SK-N-SH treated with all-trans-retinoic acid at 6 μM for 48 hours (cell line): ENCODE data around the gene IFIT3.

ENCODE experiments used
- ATAC-seq: fragments of 200-7000 bp; cut with Tn5 transposase; 3 replicates; pipeline ENCODE4 v1.9.1; 2020; ENCODE audit warnings: mild to moderate bottlenecking, moderate library complexity
- ARNTL ChIP-seq: fragments of 450-650 bp; formaldehyde crosslinking; IDR thresholded peaks from 2 replicates; pipeline ENCODE4 v1.5.0; 2020; ENCODE audit warnings: low read depth, mild to moderate bottlenecking, moderate library complexity, borderline replicate concordance
- BACH2 ChIP-seq: fragments of 250-450 bp; sonication (Bioruptor Pico); IDR thresholded peaks from 2 replicates; pipeline ENCODE4 v1.9.0; 2021; ENCODE audit warnings: mild to moderate bottlenecking, borderline replicate concordance
- ISL1 ChIP-seq: fragments of 250-450 bp; sonication (Bioruptor Pico); IDR thresholded peaks from 2 replicates; pipeline ENCODE4 v2.1.2; 2022; ENCODE audit warnings: mild to moderate bottlenecking, moderate library complexity
- OSR1 ChIP-seq: fragments of 250-450 bp; sonication (Bioruptor Pico); IDR thresholded peaks from 2 replicates; pipeline ENCODE4 v1.8.0; 2022; ENCODE audit warnings: moderate library complexity, mild to moderate bottlenecking, inconsistent platforms
- SNAI2 ChIP-seq: fragments of 250-450 bp; sonication (Bioruptor Pico); IDR thresholded peaks from 2 replicates; pipeline ENCODE4 v1.5.0; 2020; ENCODE audit warnings: mild to moderate bottlenecking, moderate library complexity
- TCF4 ChIP-seq: fragments of 250-450 bp; sonication (Bioruptor Pico); IDR thresholded peaks from 2 replicates; pipeline ENCODE4 v1.8.0; 2021; ENCODE audit warnings: mild to moderate bottlenecking, moderate library complexity, borderline replicate concordance
- TOX ChIP-seq: fragments of 250-450 bp; sonication (Bioruptor Pico); IDR thresholded peaks from 2 replicates; pipeline ENCODE4 v1.8.0; 2021; ENCODE audit warnings: mild to moderate bottlenecking, moderate library complexity, borderline replicate concordance
- ZC3H10 ChIP-seq: fragments of 250-450 bp; sonication (Bioruptor Pico); IDR thresholded peaks from 2 replicates; pipeline ENCODE4 v1.5.1; 2021; ENCODE audit warnings: mild to moderate bottlenecking, moderate library complexity
- ZNF565 ChIP-seq: fragments of 450-650 bp; formaldehyde crosslinking; conservative IDR thresholded peaks from 2 replicates; pipeline ENCODE4 v1.5.0; 2020; ENCODE audit warnings: low read depth, mild to moderate bottlenecking, moderate library complexity
- ZNF8 ChIP-seq: fragments of 450-650 bp; formaldehyde crosslinking; IDR thresholded peaks from 2 replicates; pipeline ENCODE4 v1.5.0; 2020; ENCODE audit warnings: mild to moderate bottlenecking, moderate library complexity
- TF ChIP-seq, protein P1 (sequence below): fragments of 250-450 bp; sonication (Bioruptor Pico); IDR thresholded peaks from 2 replicates; pipeline ENCODE4 v1.5.0; 2020; ENCODE audit warnings: mild to moderate bottlenecking, moderate library complexity
- TF ChIP-seq, protein P2 (sequence below): fragments of 250-450 bp; sonication (Bioruptor Pico); IDR thresholded peaks from 2 replicates; pipeline ENCODE4 v1.5.1; 2021; ENCODE audit warnings: mild to moderate bottlenecking, moderate library complexity
- TF ChIP-seq, protein P3 (sequence below): fragments of 250-450 bp; sonication (Bioruptor Pico); IDR thresholded peaks from 2 replicates; pipeline ENCODE4 v1.5.1; 2020; ENCODE audit warnings: low read depth, mild to moderate bottlenecking, moderate library complexity
- TF ChIP-seq, protein P4 (sequence below): fragments of 250-450 bp; sonication (Bioruptor Pico); IDR thresholded peaks from 2 replicates; pipeline ENCODE4 v1.8.0; 2020; ENCODE audit warnings: mild to moderate bottlenecking, moderate library complexity, borderline replicate concordance

The IFIT3 gene

DNA sequence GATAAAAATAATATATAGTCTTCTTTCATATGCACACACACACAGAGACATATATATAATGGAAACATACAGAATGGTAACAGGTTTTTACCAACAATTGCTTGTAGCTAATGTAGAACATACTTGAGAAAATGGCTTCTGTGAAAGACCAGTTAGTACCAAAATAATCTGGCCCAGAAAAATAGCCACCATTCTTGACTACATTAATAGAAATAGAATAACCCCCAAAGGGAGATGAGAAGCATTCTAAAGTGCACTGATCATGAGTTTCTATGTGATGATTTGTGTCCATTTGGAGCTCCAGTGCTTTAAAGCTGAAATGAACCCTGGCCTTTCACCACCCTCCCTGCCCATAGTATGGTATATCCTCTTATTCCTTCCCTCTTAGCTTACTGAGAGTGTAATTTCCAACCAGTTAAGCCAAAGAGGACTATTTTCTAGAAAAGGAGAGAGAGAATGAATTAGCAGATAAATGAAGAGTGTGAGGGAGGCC, 48.9 kb upstream of the IFIT3 start (continued):
- TF ChIP-seq, protein P1, sequence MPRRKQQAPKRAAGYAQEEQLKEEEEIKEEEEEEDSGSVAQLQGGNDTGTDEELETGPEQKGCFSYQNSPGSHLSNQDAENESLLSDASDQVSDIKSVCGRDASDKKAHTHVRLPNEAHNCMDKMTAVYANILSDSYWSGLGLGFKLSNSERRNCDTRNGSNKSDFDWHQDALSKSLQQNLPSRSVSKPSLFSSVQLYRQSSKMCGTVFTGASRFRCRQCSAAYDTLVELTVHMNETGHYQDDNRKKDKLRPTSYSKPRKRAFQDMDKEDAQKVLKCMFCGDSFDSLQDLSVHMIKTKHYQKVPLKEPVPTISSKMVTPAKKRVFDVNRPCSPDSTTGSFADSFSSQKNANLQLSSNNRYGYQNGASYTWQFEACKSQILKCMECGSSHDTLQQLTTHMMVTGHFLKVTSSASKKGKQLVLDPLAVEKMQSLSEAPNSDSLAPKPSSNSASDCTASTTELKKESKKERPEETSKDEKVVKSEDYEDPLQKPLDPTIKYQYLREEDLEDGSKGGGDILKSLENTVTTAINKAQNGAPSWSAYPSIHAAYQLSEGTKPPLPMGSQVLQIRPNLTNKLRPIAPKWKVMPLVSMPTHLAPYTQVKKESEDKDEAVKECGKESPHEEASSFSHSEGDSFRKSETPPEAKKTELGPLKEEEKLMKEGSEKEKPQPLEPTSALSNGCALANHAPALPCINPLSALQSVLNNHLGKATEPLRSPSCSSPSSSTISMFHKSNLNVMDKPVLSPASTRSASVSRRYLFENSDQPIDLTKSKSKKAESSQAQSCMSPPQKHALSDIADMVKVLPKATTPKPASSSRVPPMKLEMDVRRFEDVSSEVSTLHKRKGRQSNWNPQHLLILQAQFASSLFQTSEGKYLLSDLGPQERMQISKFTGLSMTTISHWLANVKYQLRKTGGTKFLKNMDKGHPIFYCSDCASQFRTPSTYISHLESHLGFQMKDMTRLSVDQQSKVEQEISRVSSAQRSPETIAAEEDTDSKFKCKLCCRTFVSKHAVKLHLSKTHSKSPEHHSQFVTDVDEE (CRISPR knock-in tag), result no peak
- TF ChIP-seq ZC3H10 (CRISPR knock-in tag) (no peak), BACH2 (CRISPR knock-in tag) (no peak)
- TF ChIP-seq, protein P2, sequence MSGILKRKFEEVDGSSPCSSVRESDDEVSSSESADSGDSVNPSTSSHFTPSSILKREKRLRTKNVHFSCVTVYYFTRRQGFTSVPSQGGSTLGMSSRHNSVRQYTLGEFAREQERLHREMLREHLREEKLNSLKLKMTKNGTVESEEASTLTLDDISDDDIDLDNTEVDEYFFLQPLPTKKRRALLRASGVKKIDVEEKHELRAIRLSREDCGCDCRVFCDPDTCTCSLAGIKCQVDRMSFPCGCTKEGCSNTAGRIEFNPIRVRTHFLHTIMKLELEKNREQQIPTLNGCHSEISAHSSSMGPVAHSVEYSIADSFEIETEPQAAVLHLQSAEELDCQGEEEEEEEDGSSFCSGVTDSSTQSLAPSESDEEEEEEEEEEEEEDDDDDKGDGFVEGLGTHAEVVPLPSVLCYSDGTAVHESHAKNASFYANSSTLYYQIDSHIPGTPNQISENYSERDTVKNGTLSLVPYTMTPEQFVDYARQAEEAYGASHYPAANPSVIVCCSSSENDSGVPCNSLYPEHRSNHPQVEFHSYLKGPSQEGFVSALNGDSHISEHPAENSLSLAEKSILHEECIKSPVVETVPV (CRISPR knock-in tag), result no peak

DNA sequence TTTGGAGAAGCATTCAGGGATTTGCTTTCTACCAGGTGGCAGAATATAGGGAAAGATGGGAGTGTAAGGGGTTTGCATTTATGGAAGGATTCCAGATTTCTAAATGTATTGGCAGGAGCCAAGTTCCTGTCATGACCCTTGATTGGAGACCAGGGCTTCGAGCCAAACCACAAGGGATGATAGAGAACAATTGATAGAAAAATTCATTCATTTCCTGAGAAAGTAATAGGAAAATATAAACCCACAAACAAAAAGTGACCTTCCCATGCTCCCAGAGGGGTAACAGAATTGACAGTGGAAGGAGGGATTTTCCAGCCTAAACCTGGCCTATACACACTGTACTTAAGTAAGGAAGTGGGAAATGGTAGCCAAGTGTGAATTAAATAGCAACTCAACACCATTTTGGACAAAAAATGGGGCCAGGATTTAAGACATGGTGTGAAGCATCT, 48.4 kb upstream of the IFIT3 start:
- ATAC-seq, result no peak
- TF ChIP-seq, protein P2 (CRISPR knock-in tag), result no peak
- TF ChIP-seq ISL1 (CRISPR knock-in tag) (peak; percentile 74), ZC3H10 (CRISPR knock-in tag) (peak; percentile 76; the same call in 1 of the 2 replicates)

DNA sequence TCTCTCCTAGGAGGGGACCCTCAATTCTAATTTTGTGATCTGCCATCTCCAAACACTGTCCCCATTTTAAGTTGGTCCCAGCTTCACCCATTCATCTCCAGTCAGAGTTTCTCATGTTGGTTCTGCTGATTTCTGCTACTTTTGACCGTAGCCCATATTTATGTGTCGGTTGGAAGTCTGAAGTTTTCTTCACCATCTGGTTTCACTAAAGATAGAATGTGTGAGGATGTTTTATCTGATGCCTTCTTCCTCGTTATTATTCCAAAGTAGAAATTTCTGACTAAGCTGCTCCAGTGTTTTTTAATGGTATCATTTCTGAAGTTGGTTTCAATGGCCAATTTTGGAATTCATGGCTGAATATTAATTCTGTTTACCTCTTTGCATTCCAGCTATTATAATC, 47.3 kb upstream of the IFIT3 start:
- ATAC-seq, result no peak
- TF ChIP-seq TCF4 (no peak), OSR1 (CRISPR knock-in tag) (no peak), ZC3H10 (CRISPR knock-in tag) (no peak), ZNF565 (CRISPR knock-in tag) (no peak), ISL1 (CRISPR knock-in tag) (no peak), SNAI2 (CRISPR knock-in tag) (no peak), ARNTL (CRISPR knock-in tag) (no peak), ZNF8 (no peak)
- TF ChIP-seq, protein P2 (CRISPR knock-in tag), result no peak
- TF ChIP-seq, protein P3, sequence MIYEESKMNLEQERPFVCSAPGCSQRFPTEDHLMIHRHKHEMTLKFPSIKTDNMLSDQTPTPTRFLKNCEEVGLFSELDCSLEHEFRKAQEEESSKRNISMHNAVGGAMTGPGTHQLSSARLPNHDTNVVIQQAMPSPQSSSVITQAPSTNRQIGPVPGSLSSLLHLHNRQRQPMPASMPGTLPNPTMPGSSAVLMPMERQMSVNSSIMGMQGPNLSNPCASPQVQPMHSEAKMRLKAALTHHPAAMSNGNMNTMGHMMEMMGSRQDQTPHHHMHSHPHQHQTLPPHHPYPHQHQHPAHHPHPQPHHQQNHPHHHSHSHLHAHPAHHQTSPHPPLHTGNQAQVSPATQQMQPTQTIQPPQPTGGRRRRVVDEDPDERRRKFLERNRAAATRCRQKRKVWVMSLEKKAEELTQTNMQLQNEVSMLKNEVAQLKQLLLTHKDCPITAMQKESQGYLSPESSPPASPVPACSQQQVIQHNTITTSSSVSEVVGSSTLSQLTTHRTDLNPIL (CRISPR knock-in tag), result no peak

DNA sequence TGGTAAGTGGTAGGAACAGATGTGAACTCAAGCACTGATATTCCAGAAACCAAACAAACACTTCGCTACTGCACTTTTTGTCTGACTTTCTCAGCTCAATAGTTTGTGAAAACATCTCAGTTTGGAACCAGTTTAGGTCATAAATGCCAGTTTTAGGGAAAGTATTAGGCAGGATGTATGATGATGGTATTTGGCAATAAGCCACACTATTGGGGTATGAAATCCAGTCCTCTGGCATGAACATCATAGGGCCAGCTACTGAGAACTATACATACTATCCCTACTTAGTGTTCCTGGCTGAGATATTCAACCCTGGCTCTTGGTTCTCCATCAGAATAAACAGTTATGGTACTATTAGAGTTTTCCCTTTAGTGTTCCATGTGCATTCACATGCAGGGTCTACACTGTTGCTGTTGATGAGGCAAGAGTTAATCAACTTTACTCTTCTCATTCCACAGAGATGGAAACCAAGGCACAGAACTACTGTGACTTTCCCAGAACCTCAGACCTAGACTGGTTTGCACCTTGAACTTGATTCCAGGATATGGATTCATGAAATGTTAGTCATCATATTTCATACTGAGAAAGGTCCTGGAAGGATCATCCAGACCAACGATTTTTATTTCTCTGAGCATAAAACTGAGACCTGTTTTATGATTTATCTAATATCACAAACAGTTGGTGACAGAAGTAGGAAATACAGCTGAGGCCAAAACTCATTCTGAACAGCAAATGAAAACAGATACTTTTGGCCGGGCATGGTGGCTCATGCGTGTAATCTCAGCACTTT, 46.0 kb upstream of the IFIT3 start:
- no peak for ATAC-seq
- TF ChIP-seq, protein P4, sequence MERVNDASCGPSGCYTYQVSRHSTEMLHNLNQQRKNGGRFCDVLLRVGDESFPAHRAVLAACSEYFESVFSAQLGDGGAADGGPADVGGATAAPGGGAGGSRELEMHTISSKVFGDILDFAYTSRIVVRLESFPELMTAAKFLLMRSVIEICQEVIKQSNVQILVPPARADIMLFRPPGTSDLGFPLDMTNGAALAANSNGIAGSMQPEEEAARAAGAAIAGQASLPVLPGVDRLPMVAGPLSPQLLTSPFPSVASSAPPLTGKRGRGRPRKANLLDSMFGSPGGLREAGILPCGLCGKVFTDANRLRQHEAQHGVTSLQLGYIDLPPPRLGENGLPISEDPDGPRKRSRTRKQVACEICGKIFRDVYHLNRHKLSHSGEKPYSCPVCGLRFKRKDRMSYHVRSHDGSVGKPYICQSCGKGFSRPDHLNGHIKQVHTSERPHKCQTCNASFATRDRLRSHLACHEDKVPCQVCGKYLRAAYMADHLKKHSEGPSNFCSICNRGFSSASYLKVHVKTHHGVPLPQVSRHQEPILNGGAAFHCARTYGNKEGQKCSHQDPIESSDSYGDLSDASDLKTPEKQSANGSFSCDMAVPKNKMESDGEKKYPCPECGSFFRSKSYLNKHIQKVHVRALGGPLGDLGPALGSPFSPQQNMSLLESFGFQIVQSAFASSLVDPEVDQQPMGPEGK (CRISPR knock-in tag), result no peak
- TF ChIP-seq ZC3H10 (CRISPR knock-in tag), result peak; percentile 48; the same call in 1 of the 2 replicates
- 0 out of 2 replicates have a peak, but pooled peaks have one; percentile 14 for TF ChIP-seq TOX (CRISPR knock-in tag)
- TF ChIP-seq, all 23 proteins: peak for 2
